Panc1 (cell line): ENCODE data around the gene DDX39B. TPM values are rescaled to one million over a fixed set of nuclear protein-coding genes. Genes with fewer than 3 reads are reported as not detected.

Source experiments
- ATAC-seq: fragments of 200-7000 bp; cut with Tn5 transposase; 2 replicates; pipeline ENCODE4 v1.9.1; 2020; ENCODE audit warnings: mild to moderate bottlenecking, moderate library complexity
- BruUV-seq: library from RNA; stranded (reverse); fragments of 400-500 nt; replicated peaks from 2 replicates; lab custom pipeline; 2021; lab: Mats Ljungman, UMichigan
- CTCF ChIA-PET: fragments of 300-600 bp; sonication (Branson Sonifier 250); formaldehyde crosslinking; loops from one replicate; lab custom pipeline; 2022; ENCODE audit warnings: antibody characterized with exemption; lab: Charles Lee
- POLR2A ChIA-PET: fragments of 300-600 bp; sonication (Branson Sonifier 250); formaldehyde crosslinking; loops from one replicate; lab custom pipeline; 2022; ENCODE audit warnings: antibody characterized with exemption; lab: Charles Lee
- DNase-seq: peaks from one replicate; pipeline ENCODE4 v3.0.0-alpha.2; 2010; ENCODE audit warnings: low read depth, low spot score
- H3K27ac ChIP-seq: 2 replicates; pipeline ENCODE4 v1.5.1; 2011; ENCODE audit warnings: mild to moderate bottlenecking, low read length, inconsistent platforms
- H3K27me3 ChIP-seq: fragments of 200-500 bp; sonication (Bioruptor generic); 2 replicates; pipeline ENCODE4 v1.6.0; 2014; ENCODE audit warnings: low read length, inconsistent platforms; ENCODE audit not compliant: control insufficient read depth, insufficient read depth
- H3K36me3 ChIP-seq: fragments of 200-500 bp; sonication (Bioruptor generic); 2 replicates; pipeline ENCODE4 v1.5.1; 2014; ENCODE audit warnings: inconsistent platforms, mild to moderate bottlenecking, low read length, moderate library complexity; ENCODE audit not compliant: control insufficient read depth, insufficient read depth
- H3K4me1 ChIP-seq: 2 replicates; pipeline ENCODE4 v1.5.1; 2011; ENCODE audit warnings: inconsistent platforms, mild to moderate bottlenecking, low read length, moderate library complexity; ENCODE audit not compliant: control insufficient read depth, insufficient read depth
- H3K4me3 ChIP-seq, 2 experiments: 2 replicates each; pipeline ENCODE4 v1.5.1; 2011 to 2012; ENCODE audit warnings: low read depth in 2 of 2, low read length in 2 of 2, mild to moderate bottlenecking in 2 of 2, inconsistent platforms in 1 of 2, moderate library complexity in 1 of 2
- H3K9me3 ChIP-seq: fragments of 200-500 bp; sonication (Bioruptor generic); 2 replicates; pipeline ENCODE4 v1.5.1; 2014; ENCODE audit warnings: low read depth, mild to moderate bottlenecking, inconsistent platforms, low read length, moderate library complexity; ENCODE audit not compliant: control insufficient read depth, insufficient read depth
- POLR2AphosphoS5 ChIP-seq: IDR thresholded peaks from 2 replicates; pipeline ENCODE4 v1.6.1; 2012; ENCODE audit warnings: mild to moderate bottlenecking, low read depth, low read length, moderate library complexity
- REST ChIP-seq, 2 experiments: IDR thresholded peaks; 2 replicates each; pipeline ENCODE4 v1.6.1; 2011 to 2012; ENCODE audit warnings: low read depth in 2 of 2, control low read depth in 1 of 2, low read length in 1 of 2, mild to moderate bottlenecking in 1 of 2, moderate library complexity in 1 of 2; ENCODE audit not compliant: insufficient read depth in 1 of 2
- SIN3A ChIP-seq: IDR thresholded peaks from 2 replicates; pipeline ENCODE4 v1.6.1; 2012; ENCODE audit warnings: low read depth, mild to moderate bottlenecking, low read length, moderate library complexity, borderline replicate concordance; ENCODE audit not compliant: insufficient read depth
- TCF7L2 ChIP-seq: IDR thresholded peaks from 2 replicates; pipeline ENCODE4 v1.6.1; 2011; ENCODE audit warnings: mild to moderate bottlenecking, low read depth, low read length, inconsistent platforms
- in situ Hi-C: cut with HindIII; loops from 2 replicates; pipeline ENCODE4 v1.10.0; 2016; ENCODE audit warnings: low sequenced_read_pairs, low pct_unique_long_range_greater_than_20kb
- intact Hi-C: fragments of 100-400 bp; cut with micrococcal nuclease; formaldehyde crosslinking; loops from one replicate; pipeline ENCODE4 v1.10.0; 2022; ENCODE audit not compliant: unreplicated experiment
- total RNA-seq: library from RNA; stranded (reverse); gene quantifications from one replicate; pipeline ENCODE4 v1.2.1, GENCODE V29; 2021; ENCODE audit not compliant: unreplicated experiment
- TF ChIP-seq, protein P1 (sequence below): fragments of 450-650 bp; IDR thresholded peaks from 2 replicates; pipeline ENCODE4 v1.5.1; 2017; ENCODE audit warnings: mild to moderate bottlenecking

Gene DDX39B
- total RNA-seq, 1 experiment from 2014 or later: 401 TPM

DNA sequence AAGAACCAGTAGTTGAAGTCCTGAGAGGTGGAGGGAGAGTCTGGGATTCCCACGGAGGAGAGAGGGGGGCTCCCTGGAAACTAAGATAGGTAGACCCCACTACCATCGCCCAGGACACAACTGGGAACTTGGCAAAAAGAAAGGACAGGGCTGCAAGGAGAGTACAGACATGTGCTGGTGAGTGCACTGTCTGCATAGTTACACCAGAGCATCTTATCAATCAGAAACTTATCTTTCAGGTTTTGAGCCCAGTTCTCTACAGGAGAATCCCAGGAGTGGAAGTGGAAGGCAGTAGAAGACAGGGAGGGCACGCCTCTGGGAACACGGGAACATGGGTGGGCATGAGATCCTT lies 17.8 kb upstream of the DDX39B start:
- 0 out of 2 replicates have a peak, but pooled peaks have one; percentile 5 for ATAC-seq
- DNase-seq: no peak
- H3K27me3 ChIP-seq: no peaks in the 10 kb centered on the region
- peaks cover 13% of the 10 kb centered on the region for H3K4me1 ChIP-seq
- no TSS peak for BruUV-seq
- H3K4me3 ChIP-seq: no peak overlapping the region
- ChIA-PET POLR2A (no interaction called here), CTCF (interaction anchor here (1.0 kb wide), 1 partner anchor 10 kb away, joined by 3 read pairs; no protein-coding TSS in a partner anchor)
- in situ Hi-C loops: no loop called here
- H3K27ac ChIP-seq: no peak overlapping the region
- no peak for TF ChIP-seq TCF7L2
- TF ChIP-seq, protein P1, sequence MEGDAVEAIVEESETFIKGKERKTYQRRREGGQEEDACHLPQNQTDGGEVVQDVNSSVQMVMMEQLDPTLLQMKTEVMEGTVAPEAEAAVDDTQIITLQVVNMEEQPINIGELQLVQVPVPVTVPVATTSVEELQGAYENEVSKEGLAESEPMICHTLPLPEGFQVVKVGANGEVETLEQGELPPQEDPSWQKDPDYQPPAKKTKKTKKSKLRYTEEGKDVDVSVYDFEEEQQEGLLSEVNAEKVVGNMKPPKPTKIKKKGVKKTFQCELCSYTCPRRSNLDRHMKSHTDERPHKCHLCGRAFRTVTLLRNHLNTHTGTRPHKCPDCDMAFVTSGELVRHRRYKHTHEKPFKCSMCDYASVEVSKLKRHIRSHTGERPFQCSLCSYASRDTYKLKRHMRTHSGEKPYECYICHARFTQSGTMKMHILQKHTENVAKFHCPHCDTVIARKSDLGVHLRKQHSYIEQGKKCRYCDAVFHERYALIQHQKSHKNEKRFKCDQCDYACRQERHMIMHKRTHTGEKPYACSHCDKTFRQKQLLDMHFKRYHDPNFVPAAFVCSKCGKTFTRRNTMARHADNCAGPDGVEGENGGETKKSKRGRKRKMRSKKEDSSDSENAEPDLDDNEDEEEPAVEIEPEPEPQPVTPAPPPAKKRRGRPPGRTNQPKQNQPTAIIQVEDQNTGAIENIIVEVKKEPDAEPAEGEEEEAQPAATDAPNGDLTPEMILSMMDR: no peak
- no peak for TF ChIP-seq POLR2AphosphoS5
- no peak for TF ChIP-seq REST (IDR thresholded peaks at IDR 0.05; ENCODE audit: insufficient read depth in 1 of 2, low read depth in 2 of 2, low read length in 1 of 2)
- TF ChIP-seq SIN3A: no peak
- H3K9me3 ChIP-seq: no peaks in the 10 kb centered on the region
- H3K36me3 ChIP-seq: peaks cover 6% of the 10 kb centered on the region; the same call in 1 of the 2 replicates
- intact Hi-C loops: no loop called here

- ATAC-seq (no peak), DNase-seq (no peak)
- TF ChIP-seq, protein P1: no peak
- no peak for TF ChIP-seq TCF7L2
- TF ChIP-seq POLR2AphosphoS5: no peak
- TF ChIP-seq REST (IDR thresholded peaks at IDR 0.05; ENCODE audit: insufficient read depth in 1 of 2, low read depth in 2 of 2, low read length in 1 of 2): no peak
- TF ChIP-seq SIN3A: no peak
- H3K27ac ChIP-seq: no peak overlapping the region
- no TSS peak for BruUV-seq
- CTCF ChIA-PET: interaction anchor here (1.0 kb wide), 1 partner anchor 10 kb away, joined by 3 read pairs; no protein-coding TSS in a partner anchor
- intact Hi-C loops: no loop called here
- POLR2A ChIA-PET: interaction anchor here (0.8 kb wide), 1 partner anchor 58 kb away, joined by 6 read pairs; no protein-coding TSS in a partner anchor
- H3K9me3 ChIP-seq: no peaks in the 10 kb centered on the region
- peaks cover 13% of the 10 kb centered on the region for H3K4me1 ChIP-seq
- in situ Hi-C loops: no loop called here
- H3K4me3 ChIP-seq: no peak overlapping the region
- peaks cover 10% of the 10 kb centered on the region for H3K36me3 ChIP-seq
- H3K27me3 ChIP-seq: no peaks in the 10 kb centered on the region
Observed at GRCh38 chr6:31558631-31559500, 17.1 kb upstream of the DDX39B start.
